ENCODE data around the gene GBF1.
"Not testable (repeated sequence)": the region's sequence is repeated elsewhere in the genome, so short reads cannot be mapped to it uniquely, and the experiment has no call there.

The GBF1 gene

GRCh38 chr10:102302611-102303010, 57.3 kb downstream of the GBF1 start:
- DNase-seq (ENCODE audit: low read depth) = no peak

GRCh38 chr10:102306006-102306405, 60.7 kb downstream of the GBF1 start:
- DNase-seq (ENCODE audit: low read depth) = no peak

GRCh38 chr10:102306710-102307109, 61.4 kb downstream of the GBF1 start:
- DNase-seq (ENCODE audit: low read depth) = no peak

DNA sequence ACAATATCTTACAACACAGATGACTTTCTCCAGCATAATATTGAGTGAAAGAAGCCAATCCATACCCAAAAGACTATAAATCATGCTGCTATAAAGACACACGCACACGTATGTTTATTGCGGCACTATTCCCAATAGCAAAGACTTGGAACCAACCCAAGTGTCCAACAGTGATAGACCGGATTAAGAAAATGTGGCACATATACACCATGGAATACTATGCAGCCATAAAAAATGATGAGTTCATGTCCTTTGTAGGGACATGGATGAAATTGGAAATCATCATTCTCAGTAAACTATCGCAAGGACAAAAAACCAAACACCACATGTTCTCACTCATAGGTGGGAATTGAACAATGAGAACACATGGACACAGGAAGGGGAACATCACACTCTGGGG, 63.0 kb downstream of the GBF1 start:
- DNase-seq (ENCODE audit: low read depth) = not testable (repeated sequence)

GRCh38 chr10:102309236-102309635, 63.9 kb downstream of the GBF1 start:
- DNase-seq (ENCODE audit: low read depth) = no peak

DNA sequence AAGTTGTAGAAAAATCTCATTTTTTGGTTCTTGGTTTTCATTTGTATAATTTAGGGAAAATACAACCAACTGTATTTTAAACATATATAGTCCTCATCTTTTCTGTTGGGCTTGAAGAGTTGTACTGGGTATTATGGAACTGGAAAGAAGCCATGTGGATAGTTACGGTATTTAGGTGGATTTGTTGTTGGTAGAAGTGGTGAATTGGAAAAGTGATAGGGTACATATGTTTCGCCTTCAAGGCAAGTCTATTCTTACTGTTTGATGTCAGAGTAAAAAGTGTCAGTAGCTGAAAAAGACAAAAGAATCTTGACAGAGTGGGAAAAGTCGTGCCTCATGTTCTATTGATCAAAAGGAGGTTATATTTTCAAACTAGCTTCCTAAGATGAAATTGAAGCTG, 64.6 kb downstream of the GBF1 start:
- no peak for DNase-seq (ENCODE audit: low read depth)

- no peak for DNase-seq (ENCODE audit: low read depth)
These were observed 65.2 kb downstream of the GBF1 start for GRCh38 chr10:102310361-102311024.

DNA sequence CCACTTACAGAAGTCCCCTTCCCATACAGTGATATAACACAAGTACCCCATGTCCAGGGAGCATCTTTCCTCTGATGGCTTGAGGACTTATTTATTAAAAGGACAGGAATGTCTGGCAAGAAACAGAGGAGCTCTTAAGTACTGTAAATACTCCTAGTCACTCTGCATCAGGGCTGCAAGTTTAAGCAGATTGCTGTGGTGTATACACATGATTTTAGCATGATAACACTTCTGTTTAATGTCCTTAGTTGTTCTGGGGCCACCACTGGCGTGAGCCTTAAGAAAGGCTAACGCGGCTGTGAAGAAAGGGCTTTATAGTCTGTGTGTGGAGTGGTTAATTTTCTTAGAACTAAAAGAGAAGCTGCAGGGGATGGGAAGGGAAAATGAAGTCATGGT, 65.7 kb downstream of the GBF1 start:
- DNase-seq (ENCODE audit: low read depth) = no peak

DNA sequence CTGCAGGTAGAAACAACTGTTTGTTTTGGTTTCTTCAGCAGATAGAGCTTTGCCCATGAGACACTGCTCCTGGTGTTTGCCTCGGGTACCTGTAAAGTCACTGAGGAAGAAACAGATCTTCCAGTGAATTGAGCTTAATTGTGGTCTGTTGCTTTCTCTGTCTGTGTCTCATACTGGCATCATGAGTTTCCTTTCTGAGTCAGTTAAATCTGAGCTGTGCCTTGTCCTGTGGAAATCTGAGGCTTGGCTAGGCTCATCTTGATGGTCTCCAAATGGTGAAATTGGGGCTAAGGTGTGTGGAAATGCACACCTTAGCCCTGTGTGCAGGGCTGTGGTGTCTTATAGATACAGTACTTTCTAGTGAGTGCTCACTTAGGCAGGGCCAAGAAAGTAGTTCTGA, 67.4 kb downstream of the GBF1 start:
- DNase-seq (ENCODE audit: low read depth) = no peak

GRCh38 chr10:102313221-102313896, 68.0 kb downstream of the GBF1 start:
- DNase-seq (ENCODE audit: low read depth) = no peak

- DNase-seq (ENCODE audit: low read depth) = no peak
These were observed 69.5 kb downstream of the GBF1 start for GRCh38 chr10:102314801-102315200.

GRCh38 chr10:102316421-102316820, 71.1 kb downstream of the GBF1 start:
- DNase-seq (ENCODE audit: low read depth) = no peak

- peak; percentile 2 for DNase-seq (ENCODE audit: low read depth)
These were observed 77.6 kb downstream of the GBF1 start for GRCh38 chr10:102322914-102323313.

DNA sequence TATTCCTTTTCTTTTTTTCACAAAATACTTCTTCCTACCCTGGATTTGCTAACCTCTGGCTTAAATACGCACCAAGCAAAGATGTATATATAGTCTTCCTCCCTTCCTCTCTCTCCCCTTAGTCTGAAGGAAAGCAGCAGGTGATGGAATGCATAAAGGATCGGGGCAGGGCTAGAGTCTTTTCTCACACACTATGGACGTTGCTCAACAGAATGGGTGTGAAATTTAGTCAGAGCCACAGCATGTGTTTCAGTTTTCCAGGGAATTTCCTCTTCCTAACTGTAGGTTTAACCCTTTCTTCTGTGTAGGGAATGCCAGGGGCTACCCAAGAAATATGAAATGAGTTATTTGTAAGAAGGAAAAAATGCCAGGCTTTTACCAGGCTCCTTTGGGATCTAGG, 78.7 kb downstream of the GBF1 start:
- no peak for DNase-seq (ENCODE audit: low read depth)

DNA sequence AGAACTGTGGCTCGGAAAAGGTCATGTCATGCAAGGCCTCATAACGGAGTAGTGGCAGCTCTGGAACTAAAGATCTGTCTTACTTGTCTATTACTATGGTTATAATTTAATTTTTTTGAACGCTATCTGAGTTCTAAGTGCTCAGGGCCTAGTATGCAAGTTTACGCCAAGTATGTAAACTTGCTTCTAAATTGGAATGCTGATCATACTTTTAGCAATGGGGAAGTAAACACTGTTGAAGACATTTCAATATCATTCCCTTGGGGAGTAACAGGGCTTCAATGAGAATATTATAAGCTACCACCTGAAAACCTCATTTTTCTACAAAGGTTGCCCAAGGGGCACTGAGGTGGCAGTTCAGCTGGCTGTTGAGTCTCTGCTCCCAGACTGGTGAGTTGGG, 80.7 kb downstream of the GBF1 start:
- no peak for DNase-seq (ENCODE audit: low read depth)

DNA sequence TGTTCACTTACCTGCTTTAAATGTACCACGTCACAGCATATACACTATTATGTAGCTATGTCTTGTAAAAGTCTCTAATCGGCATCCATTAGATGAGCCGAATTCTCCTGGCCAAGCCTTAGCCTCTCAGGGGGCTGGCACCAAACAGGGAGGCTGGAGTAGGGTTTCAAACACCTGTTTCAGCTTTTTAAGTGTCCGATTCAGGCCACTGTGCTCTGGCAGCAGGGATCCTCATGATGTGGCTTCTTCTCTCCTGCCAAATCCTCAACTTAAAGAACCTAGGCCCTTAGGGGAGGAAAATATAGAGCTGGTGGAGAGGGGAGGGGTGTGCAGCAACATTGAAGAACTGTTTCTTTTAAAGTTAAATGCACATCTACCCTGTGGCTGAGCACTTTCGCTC, 81.7 kb downstream of the GBF1 start:
- no peak for DNase-seq (ENCODE audit: low read depth)

DNA sequence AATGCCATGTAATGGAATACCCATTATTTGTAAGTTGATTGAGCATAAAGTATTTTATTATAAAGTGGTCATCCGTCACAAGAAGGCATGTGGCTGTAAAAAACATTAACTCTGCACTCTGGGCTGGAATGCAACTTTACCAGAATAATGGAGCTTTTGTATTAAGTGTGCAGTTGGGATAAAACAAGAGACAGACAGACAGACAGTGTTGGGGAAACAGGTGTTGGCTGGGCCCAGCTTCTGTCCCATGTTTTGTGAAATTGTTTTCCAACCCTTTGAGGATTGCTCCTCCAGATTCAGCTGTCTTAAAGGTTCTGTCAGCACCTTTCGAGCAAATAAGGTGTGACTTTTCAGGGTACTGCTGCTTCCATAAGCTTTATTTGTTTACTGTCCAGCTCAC, 82.3 kb downstream of the GBF1 start:
- DNase-seq (ENCODE audit: low read depth) = no peak

- DNase-seq (ENCODE audit: low read depth) = no peak
These were observed 87.4 kb downstream of the GBF1 start for GRCh38 chr10:102332772-102333171.

DNA sequence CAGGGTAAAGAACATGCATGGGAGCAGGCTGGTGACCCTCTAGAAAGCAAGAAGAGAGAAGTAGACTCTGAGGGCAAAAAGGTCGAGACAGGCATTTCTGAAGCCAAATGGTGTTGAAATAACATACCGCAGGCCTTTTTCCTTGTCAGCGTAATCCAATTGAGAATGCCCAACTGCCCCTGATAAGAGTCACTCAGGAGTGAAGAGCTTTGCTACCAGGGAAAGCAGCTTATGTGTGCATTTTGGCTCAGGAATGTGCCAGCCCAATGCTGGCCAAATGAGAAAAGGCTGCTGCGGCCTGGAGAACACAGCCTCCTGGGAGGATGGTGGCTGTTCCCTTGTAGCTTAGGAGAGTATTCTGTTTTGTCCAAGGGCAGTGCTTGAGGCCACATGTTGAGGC, 88.8 kb downstream of the GBF1 start:
- no peak for DNase-seq (ENCODE audit: low read depth)

DNA sequence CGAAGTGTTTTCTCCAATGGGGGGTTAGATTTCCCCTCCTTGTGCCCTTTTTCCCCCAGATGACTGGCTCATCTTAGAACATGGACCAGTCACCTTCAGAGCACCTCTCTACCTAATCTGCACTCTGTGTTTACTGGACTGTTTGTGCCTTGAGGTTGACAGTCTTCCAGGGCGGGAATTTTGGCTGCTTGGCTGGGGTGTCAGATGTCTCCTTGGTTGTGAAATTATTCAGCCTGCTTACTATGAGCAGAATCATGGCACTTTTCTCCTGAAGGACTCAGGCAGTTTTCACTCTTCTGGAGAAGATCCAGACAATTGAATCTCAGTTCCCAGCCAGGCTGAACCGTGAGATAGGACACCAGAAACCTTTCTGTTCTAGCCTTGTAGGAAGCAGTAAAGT, 89.9 kb downstream of the GBF1 start:
- DNase-seq (ENCODE audit: low read depth) = no peak

GRCh38 chr10:102341038-102341688, 95.8 kb downstream of the GBF1 start:
- no peak for DNase-seq (ENCODE audit: low read depth)

DNA sequence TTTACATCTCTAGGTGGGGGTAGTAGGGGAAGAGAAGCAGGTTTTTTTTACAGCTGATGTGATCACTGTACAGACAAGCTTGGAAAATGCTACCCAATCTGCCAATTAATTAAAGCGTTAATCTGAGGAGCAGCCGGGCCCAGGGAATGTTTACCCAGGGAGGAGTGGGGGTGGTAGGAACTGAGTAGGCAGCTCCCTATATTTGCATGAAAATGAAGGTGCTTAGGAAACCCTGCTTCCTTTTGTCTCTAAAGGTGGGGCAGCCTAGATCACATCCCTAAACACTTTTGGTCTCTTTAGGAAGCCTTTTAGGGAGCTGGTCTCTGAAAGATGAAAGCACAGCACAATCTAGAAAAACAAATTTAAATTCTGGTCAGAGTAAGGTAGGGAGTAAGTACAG, 97.1 kb downstream of the GBF1 start:
- DNase-seq (ENCODE audit: low read depth) = no peak

GRCh38 chr10:102342958-102343357, 97.6 kb downstream of the GBF1 start:
- DNase-seq (ENCODE audit: low read depth) = no peak

GRCh38 chr10:102344067-102344466, 98.7 kb downstream of the GBF1 start:
- no peak for DNase-seq (ENCODE audit: low read depth)
